ENCODE data around the gene ATXN1. TPM values are rescaled to one million over a fixed set of nuclear protein-coding genes. Genes with fewer than 3 reads are reported as not detected.

The ATXN1 gene
- polyA plus RNA-seq, 1 donor from 2014 or later = 28.2 TPM

- H3K36me3 ChIP-seq (ENCODE audit: insufficient read depth, low read length) = no peaks in the 10 kb centered on the region
- no peak overlapping the region for H3K27ac ChIP-seq (ENCODE audit: low read length)
- H3K9me3 ChIP-seq (ENCODE audit: low read length) = no peaks in the 10 kb centered on the region
- TF ChIP-seq TAF1 (IDR thresholded peaks at IDR 0.05; ENCODE audit: low read depth) (no peak), REST (IDR thresholded peaks at IDR 0.05; ENCODE audit: borderline replicate concordance) (no peak), CTCF (IDR thresholded peaks at IDR 0.05; ENCODE audit: poor library complexity, severe bottlenecking) (no peak)
- H2AFZ ChIP-seq (ENCODE audit: low read depth, low read length) = no peak overlapping the region
- H3K9ac ChIP-seq (ENCODE audit: low read length) = no peak overlapping the region
- no peaks in the 10 kb centered on the region for H3K79me2 ChIP-seq (replicated peaks; ENCODE audit: insufficient read depth, low read length)
- H4K20me1 ChIP-seq (ENCODE audit: insufficient read depth) = no peaks in the 10 kb centered on the region
- H3K9me2 ChIP-seq (ENCODE audit: insufficient read depth, low read length) = no peaks in the 10 kb centered on the region
- no peaks in the 10 kb centered on the region for H3K27me3 ChIP-seq (ENCODE audit: insufficient read depth, low read depth, low read length)
- no peak overlapping the region for H3K4me2 ChIP-seq (ENCODE audit: low read length)
- H3K4me3 ChIP-seq (ENCODE audit: low read length) = no peak overlapping the region
- H3F3A ChIP-seq (ENCODE audit: insufficient read depth, low read length, poor library complexity, severe bottlenecking) = peaks cover 3% of the 10 kb centered on the region
These were observed 12.1 kb upstream of the ATXN1 start for GRCh38 chr6:16773362-16773761.

GRCh38 chr6:16770701-16771569 is 9.7 kb upstream of the ATXN1 start:
- Histone ChIP-seq H4K20me1 (ENCODE audit: insufficient read depth) (no peaks in the 10 kb centered on the region), H3K27ac (ENCODE audit: low read length) (no peak overlapping the region), H3F3A (ENCODE audit: insufficient read depth, low read length, poor library complexity, severe bottlenecking) (peaks cover 3% of the 10 kb centered on the region), H3K79me2 (replicated peaks; ENCODE audit: insufficient read depth, low read length) (no peaks in the 10 kb centered on the region), H3K9me2 (ENCODE audit: insufficient read depth, low read length) (no peaks in the 10 kb centered on the region), H3K36me3 (ENCODE audit: insufficient read depth, low read length) (no peaks in the 10 kb centered on the region), H2AFZ (ENCODE audit: low read depth, low read length) (no peak overlapping the region), H3K27me3 (ENCODE audit: insufficient read depth, low read depth, low read length) (no peaks in the 10 kb centered on the region), H3K9me3 (ENCODE audit: low read length) (no peaks in the 10 kb centered on the region), H3K9ac (ENCODE audit: low read length) (no peak overlapping the region), H3K4me2 (ENCODE audit: low read length) (no peak overlapping the region), H3K4me3 (ENCODE audit: low read length) (no peak overlapping the region)
- TF ChIP-seq REST (IDR thresholded peaks at IDR 0.05; ENCODE audit: borderline replicate concordance) (no peak), CTCF (IDR thresholded peaks at IDR 0.05; ENCODE audit: poor library complexity, severe bottlenecking) (peak; percentile 44), RAD21 (conservative IDR thresholded peaks at IDR 0.05) (no peak)

All from neural cell (in vitro differentiated cells).